Esophagus squamous epithelium (tissue), 4 donors: ENCODE results near the gene B4GALT5.

Experiments used
- POLR2A ChIP-seq, 4 donors: fragments of 450-650 bp; IDR thresholded peaks; one replicate each; pipeline ENCODE4 v1.6.1; 2017; ENCODE audit warnings: antibody characterized with exemption in 4 of 4, mild to moderate bottlenecking in 4 of 4, moderate library complexity in 3 of 4
- TF ChIP-seq, protein P1 (sequence below), 6 experiments: fragments of 450-650 bp in 4 of 6; fragments of 200-600 bp in 2 of 6; sonication (generic) in 2 of 6; IDR thresholded peaks; one replicate each; pipeline ENCODE4 v1.5.1; 2016 to 2019; ENCODE audit warnings: antibody characterized with exemption in 6 of 6, mild to moderate bottlenecking in 4 of 6, moderate library complexity in 4 of 6

GRCh38 chr20:49742948-49743347, 29.3 kb upstream of the B4GALT5 start:
- TF ChIP-seq, protein P1, sequence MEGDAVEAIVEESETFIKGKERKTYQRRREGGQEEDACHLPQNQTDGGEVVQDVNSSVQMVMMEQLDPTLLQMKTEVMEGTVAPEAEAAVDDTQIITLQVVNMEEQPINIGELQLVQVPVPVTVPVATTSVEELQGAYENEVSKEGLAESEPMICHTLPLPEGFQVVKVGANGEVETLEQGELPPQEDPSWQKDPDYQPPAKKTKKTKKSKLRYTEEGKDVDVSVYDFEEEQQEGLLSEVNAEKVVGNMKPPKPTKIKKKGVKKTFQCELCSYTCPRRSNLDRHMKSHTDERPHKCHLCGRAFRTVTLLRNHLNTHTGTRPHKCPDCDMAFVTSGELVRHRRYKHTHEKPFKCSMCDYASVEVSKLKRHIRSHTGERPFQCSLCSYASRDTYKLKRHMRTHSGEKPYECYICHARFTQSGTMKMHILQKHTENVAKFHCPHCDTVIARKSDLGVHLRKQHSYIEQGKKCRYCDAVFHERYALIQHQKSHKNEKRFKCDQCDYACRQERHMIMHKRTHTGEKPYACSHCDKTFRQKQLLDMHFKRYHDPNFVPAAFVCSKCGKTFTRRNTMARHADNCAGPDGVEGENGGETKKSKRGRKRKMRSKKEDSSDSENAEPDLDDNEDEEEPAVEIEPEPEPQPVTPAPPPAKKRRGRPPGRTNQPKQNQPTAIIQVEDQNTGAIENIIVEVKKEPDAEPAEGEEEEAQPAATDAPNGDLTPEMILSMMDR (IDR thresholded peaks at IDR 0.05) = no peak
- no peak for TF ChIP-seq POLR2A (IDR thresholded peaks at IDR 0.05)
